H1 (cell line): Measurements from ENCODE around the gene ARID1B. TPM values are rescaled to one million over a fixed set of nuclear protein-coding genes. Genes with fewer than 3 reads are reported as not detected.

Experiments
- CTCF ChIA-PET: fragments of 300-600 bp; sonication (Branson Sonifier 250); formaldehyde crosslinking; loops from one replicate; lab custom pipeline; 2021; ENCODE audit not compliant: partially characterized antibody; lab: Charles Lee
- POLR2A ChIA-PET: fragments of 300-600 bp; sonication (Branson Sonifier 250); formaldehyde crosslinking; loops from one replicate; lab custom pipeline; 2021; ENCODE audit warnings: inconsistent platforms; ENCODE audit not compliant: partially characterized antibody; lab: Charles Lee
- DNase-seq, 2 experiments: peaks; one replicate each; pipeline versions ENCODE4 v3.0.0 to v3.0.0-alpha.2; 2010 to 2022; ENCODE audit warnings: low spot score in 2 of 2, low read depth in 1 of 2, mixed read lengths in 1 of 2
- FAIRE-seq: peaks from 2 replicates; lab custom pipeline; 2011; peaks lifted over from hg19 to GRCh38; lab: Jason Lieb, UNC
- H2AFZ ChIP-seq: 2 replicates; pipeline ENCODE4 v1.8.1; 2012; ENCODE audit warnings: low read length, inconsistent platforms
- H2AK5ac ChIP-seq: 2 replicates; pipeline ENCODE4 v1.6.1; 2013; ENCODE audit warnings: low read depth, low read length
- H2BK120ac ChIP-seq: replicated peaks from 2 replicates; pipeline ENCODE3; 2013; ENCODE audit warnings: low read depth, low read length, inconsistent platforms
- H2BK12ac ChIP-seq: 2 replicates; pipeline ENCODE4 v1.6.1; 2013; ENCODE audit warnings: low read depth, low read length
- H2BK15ac ChIP-seq: 2 replicates; pipeline ENCODE4 v1.6.1; 2013; ENCODE audit warnings: low read length
- H2BK20ac ChIP-seq: 2 replicates; pipeline ENCODE4 v1.6.1; 2013; ENCODE audit warnings: low read length
- H2BK5ac ChIP-seq: 2 replicates; pipeline ENCODE4 v1.6.1; 2013; ENCODE audit warnings: low read depth, low read length
- H3K14ac ChIP-seq: 2 replicates; pipeline ENCODE4 v1.6.1; 2013; ENCODE audit warnings: inconsistent platforms; ENCODE audit not compliant: insufficient read length
- H3K18ac ChIP-seq: 2 replicates; pipeline ENCODE4 v1.6.1; 2013; ENCODE audit warnings: low read length; ENCODE audit errors: extremely low read depth
- H3K23ac ChIP-seq: 2 replicates; pipeline ENCODE4 v1.6.1; 2013; ENCODE audit warnings: inconsistent platforms; ENCODE audit not compliant: insufficient read length
- H3K23me2 ChIP-seq: 2 replicates; pipeline ENCODE4 v1.6.1; 2013; ENCODE audit warnings: low read depth, low read length
- H3K27ac ChIP-seq: 2 replicates; pipeline ENCODE4 v1.6.1; 2011; ENCODE audit warnings: low read depth, low read length, inconsistent platforms
- H3K27me3 ChIP-seq, 4 experiments: replicated peaks in 1 of 4; 1 replicate in 1 of 4; 2 replicates in 3 of 4; pipeline versions ENCODE4 v1.6.1 to v1.8.1; 2011 to 2013; ENCODE audit warnings: low read length in 3 of 4, mild to moderate bottlenecking in 3 of 4, inconsistent platforms in 2 of 4, mixed read lengths in 2 of 4, moderate library complexity in 1 of 4; ENCODE audit not compliant: control insufficient read depth in 3 of 4, insufficient read depth in 3 of 4; ENCODE audit errors: extremely low read depth in 1 of 4
- H3K36me3 ChIP-seq, 4 experiments: 2 replicates each; pipeline versions ENCODE4 v1.6.1 to v1.8.1; 2011 to 2013; ENCODE audit warnings: mild to moderate bottlenecking in 4 of 4, low read length in 3 of 4, moderate library complexity in 2 of 4, control low read depth in 1 of 4, inconsistent platforms in 1 of 4; ENCODE audit not compliant: insufficient read depth in 4 of 4, control insufficient read depth in 2 of 4
- H3K4ac ChIP-seq: replicated peaks from 2 replicates; pipeline ENCODE3; 2013; ENCODE audit warnings: low read length, low read depth, mixed read lengths, inconsistent platforms; ENCODE audit not compliant: insufficient read length
- H3K4me1 ChIP-seq, 4 experiments: replicated peaks in 1 of 4; 1 replicate in 1 of 4; 2 replicates in 3 of 4; pipeline versions ENCODE4 v1.6.1 to v1.8.1; 2011 to 2013; ENCODE audit warnings: low read length in 3 of 4, inconsistent platforms in 2 of 4, mixed read lengths in 1 of 4; ENCODE audit not compliant: insufficient read depth in 4 of 4, control insufficient read depth in 3 of 4
- H3K4me2 ChIP-seq, 2 experiments: 2 replicates each; pipeline versions ENCODE4 v1.6.1 to v1.8.1; 2011 to 2013; ENCODE audit warnings: low read depth in 2 of 2, low read length in 2 of 2, control low read depth in 1 of 2, inconsistent platforms in 1 of 2, mild to moderate bottlenecking in 1 of 2; ENCODE audit not compliant: insufficient read depth in 1 of 2
- H3K4me3 ChIP-seq, 4 experiments: fragments of 200-600, 300-600 bp in 1 of 4; sonication (generic), shearing (Covaris generic), sonication (Bioruptor Twin) in 1 of 4; 2 replicates each; pipeline versions ENCODE4 v1.5.1 to v1.8.1; 2011 to 2016; ENCODE audit warnings: low read length in 4 of 4, low read depth in 3 of 4, control low read depth in 2 of 4, inconsistent platforms in 2 of 4, mild to moderate bottlenecking in 2 of 4, mixed read lengths in 1 of 4, moderate library complexity in 1 of 4; ENCODE audit not compliant: insufficient read depth in 2 of 4; ENCODE audit errors: extremely low read depth in 1 of 4
- H3K56ac ChIP-seq: replicated peaks from 2 replicates; pipeline ENCODE3; 2013; ENCODE audit warnings: low read depth, mild to moderate bottlenecking, mixed read lengths, low read length, inconsistent platforms; ENCODE audit not compliant: insufficient read length
- H3K79me1 ChIP-seq: 2 replicates; pipeline ENCODE4 v1.6.1; 2013; ENCODE audit warnings: low read depth, low read length, control low read depth
- H3K79me2 ChIP-seq, 2 experiments: 2 replicates each; pipeline versions ENCODE4 v1.6.1 to v1.8.1; 2012 to 2013; ENCODE audit warnings: low read length in 2 of 2, mild to moderate bottlenecking in 2 of 2, inconsistent platforms in 1 of 2; ENCODE audit not compliant: insufficient read depth in 2 of 2, control insufficient read depth in 1 of 2
- H3K9ac ChIP-seq, 4 experiments: replicated peaks in 1 of 4; 1 replicate in 1 of 4; 2 replicates in 3 of 4; pipeline versions ENCODE4 v1.6.1 to v1.8.1; 2011 to 2013; ENCODE audit warnings: low read depth in 3 of 4, low read length in 3 of 4, control low read depth in 2 of 4, mild to moderate bottlenecking in 2 of 4, moderate library complexity in 2 of 4, inconsistent platforms in 1 of 4; ENCODE audit errors: extremely low read depth in 1 of 4
- H3K9me3 ChIP-seq, 2 experiments: 2 replicates each; pipeline versions ENCODE4 v1.6.1 to v1.8.1; 2012 to 2013; ENCODE audit warnings: mild to moderate bottlenecking in 2 of 2, moderate library complexity in 2 of 2, control low read depth in 1 of 2, inconsistent platforms in 1 of 2, low read depth in 1 of 2, low read length in 1 of 2, mixed read lengths in 1 of 2; ENCODE audit not compliant: insufficient read depth in 2 of 2
- H4K20me1 ChIP-seq, 2 experiments: replicated peaks in 1 of 2; 2 replicates each; pipeline versions ENCODE3 to v1.8.1; 2011 to 2013; ENCODE audit warnings: inconsistent platforms in 2 of 2, low read length in 2 of 2, mild to moderate bottlenecking in 1 of 2; ENCODE audit not compliant: insufficient read depth in 2 of 2, control insufficient read depth in 1 of 2
- H4K5ac ChIP-seq: 2 replicates; pipeline ENCODE4 v1.6.1; 2013; ENCODE audit warnings: low read length, low read depth, mixed read lengths, inconsistent platforms; ENCODE audit not compliant: insufficient read length
- H4K8ac ChIP-seq: 2 replicates; pipeline ENCODE4 v1.8.0; 2013; ENCODE audit warnings: mild to moderate bottlenecking, moderate library complexity, low read length, inconsistent platforms; ENCODE audit not compliant: insufficient read depth; ENCODE audit errors: extremely low read depth
- H4K91ac ChIP-seq: replicated peaks from 2 replicates; pipeline ENCODE3; 2013; ENCODE audit warnings: low read length, mixed read lengths, inconsistent platforms; ENCODE audit not compliant: insufficient read length
- WGBS, 2 experiments: shearing (Covaris generic) in 1 of 2; methylation state at CpG; one replicate each; pipeline versions ENCODE4 v1.1.6 to v1.1.7; 2013 to 2015; ENCODE audit warnings: low lambda C conversion rate in 2 of 2, mixed read lengths in 2 of 2, inconsistent platforms in 1 of 2, low coverage in 1 of 2, missing lambda C conversion rate in 1 of 2; ENCODE audit not compliant: insufficient replicate concordance in 2 of 2, insufficient coverage in 1 of 2, insufficient read length in 1 of 2; ENCODE audit errors: extremely low coverage in 1 of 2, missing lambda C conversion rate in 1 of 2; 5-methylcytosine and 5-hydroxymethylcytosine counted together
- polyA plus RNA-seq, 7 experiments: library from polyadenylated mRNA; depleted of rRNA in 3 of 7; stranded (reverse) in 5 of 7; unstranded in 2 of 7; fragments of >200 nt in 5 of 7; fragments of 200-250 nt in 2 of 7; gene quantifications; 1 replicate in 5 of 7; 2 replicates in 1 of 7; 4 replicates in 1 of 7; pipeline versions ENCODE4 v1.2.1 to v1.2.3, GENCODE V29; 2011 to 2013; ENCODE audit warnings: missing spikeins in 2 of 7, mixed read lengths in 2 of 7
- total RNA-seq: library from RNA; stranded (reverse); fragmentation: NEBNext Ultra II Directional; extraction: Animal tissue kit (Norgen Biotek cat#: 25700); gene quantifications from 2 replicates; pipeline ENCODE4 v1.2.1, GENCODE V29; 2021

Gene ARID1B
- total and polyA plus RNA-seq, 2 of the 8 experiments (the other 6 are each of a cell fraction or from before 2014, with no cell fraction given), result 24.3 to 70.3 TPM

GRCh38 chr6:156904176-156904967 lies 127.2 kb downstream of the ARID1B start:
- peaks cover 0 to 2% (median under 1%) of the 10 kb centered on the region in 4 experiments; a peak in 2 of 7 replicates for H3K4me1 ChIP-seq
- DNase-seq, result no peak
- H3K79me2 ChIP-seq, result peaks cover 0 to 68% of the 10 kb centered on the region in 2 experiments; a peak in 2 of 4 replicates
- H3K9ac ChIP-seq, result no peak overlapping the region
- FAIRE-seq, result no peak
- H3K18ac ChIP-seq, result no peak overlapping the region
- H2BK5ac ChIP-seq, result no peak overlapping the region
- H3K4me3 ChIP-seq, result no peak overlapping the region
- no peak overlapping the region for H2BK120ac ChIP-seq
- no peak overlapping the region for H2BK15ac ChIP-seq
- POLR2A ChIA-PET, result interaction anchor here (1.2 to 1.6 kb wide), 2 partner anchors 13 to 16 kb away, joined by 3 read pairs; no protein-coding TSS in a partner anchor
- CTCF ChIA-PET, result interaction anchor here (0.6 to 1.5 kb wide), 5 partner anchors 9 to 512 kb away, joined by 3 read pairs; no protein-coding TSS in a partner anchor
- H3K9me3 ChIP-seq, result no peaks in the 10 kb centered on the region
- peaks cover 4 to 9% of the 10 kb centered on the region in 2 experiments for H4K20me1 ChIP-seq
- H2BK20ac ChIP-seq, result no peak overlapping the region
- H3K27me3 ChIP-seq, result no peaks in the 10 kb centered on the region
- no peak overlapping the region for H2BK12ac ChIP-seq
- H3K4me2 ChIP-seq, result no peak overlapping the region
- H2AFZ ChIP-seq, result no peak overlapping the region
- H2AK5ac ChIP-seq, result no peak overlapping the region
- peaks cover 5% of the 10 kb centered on the region; the same call in 1 of the 2 replicates for H3K79me1 ChIP-seq
- H3K23ac ChIP-seq, result no peak overlapping the region
- H4K91ac ChIP-seq, result no peak overlapping the region
- WGBS, 2 experiments, result 85% methylated on average over 2 of the region's 2 CpGs; no CpG with 5 or more reads in 1 of the 2 experiments
- no peak overlapping the region for H4K5ac ChIP-seq
- H3K56ac ChIP-seq, result no peak overlapping the region
- peaks cover 0 to 2% (median 1%) of the 10 kb centered on the region in 4 experiments; a peak in 3 of 8 replicates for H3K36me3 ChIP-seq
- no peak overlapping the region for H3K27ac ChIP-seq
- H3K4ac ChIP-seq, result no peak overlapping the region
- no peak overlapping the region for H4K8ac ChIP-seq
- no peaks in the 10 kb centered on the region for H3K23me2 ChIP-seq
- no peak overlapping the region for H3K14ac ChIP-seq
